SU-DHL-6 (cell line): ENCODE measurements around the gene BNC2.

Experiments
- H2AFZ ChIP-seq: fragments of 200-600 bp; sonication (generic); 2 replicates; pipeline ENCODE4 v1.6.1; 2014; ENCODE audit warnings: low read depth, mild to moderate bottlenecking, moderate library complexity, mixed read lengths, antibody characterized with exemption, low read length; ENCODE audit not compliant: severe bottlenecking
- H3F3A ChIP-seq: fragments of 200-600 bp; shearing (Covaris generic); 2 replicates; pipeline ENCODE4 v1.6.0; 2016; ENCODE audit warnings: antibody characterized with exemption, mild to moderate bottlenecking; ENCODE audit not compliant: insufficient read depth
- H3K27ac ChIP-seq: fragments of 200-600 bp; sonication (generic); 2 replicates; pipeline ENCODE4 v1.5.1; 2016; ENCODE audit warnings: low read depth, mild to moderate bottlenecking, low read length, moderate library complexity, mixed read lengths
- H3K27me3 ChIP-seq: fragments of 200-600 bp; sonication (generic), shearing (Covaris generic); 2 replicates; pipeline ENCODE4 v1.6.0; 2014; ENCODE audit warnings: mild to moderate bottlenecking, low read length
- H3K36me3 ChIP-seq: fragments of 200-600 bp; sonication (generic); 2 replicates; pipeline ENCODE4 v1.6.1; 2014; ENCODE audit warnings: mild to moderate bottlenecking, low read length, mixed read lengths
- H3K4me2 ChIP-seq: fragments of 300-600, 200-600 bp; shearing (Covaris generic), sonication (generic); 2 replicates; pipeline ENCODE4 v1.6.0; 2014; ENCODE audit warnings: low read length, low read depth, mild to moderate bottlenecking; ENCODE audit not compliant: poor library complexity, severe bottlenecking
- H3K4me3 ChIP-seq: fragments of 200-600 bp; sonication (generic); 2 replicates; pipeline ENCODE4 v1.5.1; 2014; ENCODE audit warnings: antibody characterized with exemption, low read length, mild to moderate bottlenecking, mixed read lengths; ENCODE audit not compliant: insufficient read depth, poor library complexity, severe bottlenecking
- H3K79me2 ChIP-seq: fragments of 200-600 bp; sonication (generic); 2 replicates; pipeline ENCODE4 v1.6.1; 2014; ENCODE audit warnings: mild to moderate bottlenecking, low read length, moderate library complexity; ENCODE audit not compliant: insufficient read depth
- H3K9ac ChIP-seq: fragments of 200-600 bp; sonication (generic); 2 replicates; pipeline ENCODE4 v1.7.0; 2014; ENCODE audit warnings: mild to moderate bottlenecking, low read length
- H3K9me2 ChIP-seq: fragments of 200-600 bp; sonication (generic); replicated peaks from 2 replicates; pipeline ENCODE4 v1.6.1; 2014; ENCODE audit warnings: low read length; ENCODE audit not compliant: insufficient read depth
- H3K9me3 ChIP-seq: fragments of 200-600 bp; sonication (generic); 2 replicates; pipeline ENCODE4 v1.6.1; 2014; ENCODE audit warnings: low read length, mixed read lengths; ENCODE audit not compliant: insufficient read depth
- H4K20me1 ChIP-seq: fragments of 200-600 bp; sonication (generic); 2 replicates; pipeline ENCODE4 v1.6.1; 2014; ENCODE audit warnings: low read depth, mild to moderate bottlenecking, antibody characterized with exemption, low read length, moderate library complexity, mixed read lengths
- CTCF ChIP-seq: fragments of 200-600 bp; sonication (generic); IDR thresholded peaks from one replicate; pipeline ENCODE4 v1.5.1; 2017; ENCODE audit warnings: antibody characterized with exemption, mild to moderate bottlenecking, low read length, moderate library complexity; ENCODE audit not compliant: insufficient read depth, poor library complexity, severe bottlenecking
- EZH2phosphoT487 ChIP-seq: fragments of 200-600 bp; sonication (generic), shearing (Covaris generic); conservative IDR thresholded peaks from 2 replicates; pipeline ENCODE4 v1.6.1; 2018; ENCODE audit warnings: mild to moderate bottlenecking, antibody characterized with exemption, low read length, moderate library complexity, mixed read lengths

The BNC2 gene

GRCh38 chr9:16730162-16730561 lies 140.3 kb downstream of the BNC2 start:
- H3K27me3 ChIP-seq: no peaks in the 10 kb centered on the region
- no peaks in the 10 kb centered on the region for H4K20me1 ChIP-seq
- H3K4me3 ChIP-seq: no peak overlapping the region
- TF ChIP-seq EZH2phosphoT487 (no peak), CTCF (no peak)
- no peaks in the 10 kb centered on the region for H3F3A ChIP-seq
- no peaks in the 10 kb centered on the region for H3K9me3 ChIP-seq
- H3K4me2 ChIP-seq: no peak overlapping the region
- no peaks in the 10 kb centered on the region for H3K79me2 ChIP-seq
- no peak overlapping the region for H3K9ac ChIP-seq
- H3K9me2 ChIP-seq: no peaks in the 10 kb centered on the region
- no peak overlapping the region for H2AFZ ChIP-seq
- no peaks in the 10 kb centered on the region for H3K36me3 ChIP-seq
- H3K27ac ChIP-seq: no peak overlapping the region

- no peak for TF ChIP-seq CTCF
- no peak for TF ChIP-seq EZH2phosphoT487
- H3K9me2 ChIP-seq: no peaks in the 10 kb centered on the region
- H2AFZ ChIP-seq: no peak overlapping the region
- no peaks in the 10 kb centered on the region for H3K27me3 ChIP-seq
- H3K36me3 ChIP-seq: no peaks in the 10 kb centered on the region
- H3F3A ChIP-seq: no peaks in the 10 kb centered on the region
- H4K20me1 ChIP-seq: no peaks in the 10 kb centered on the region
- no peak overlapping the region for H3K27ac ChIP-seq
- no peak overlapping the region for H3K4me3 ChIP-seq
- no peaks in the 10 kb centered on the region for H3K79me2 ChIP-seq
- H3K9me3 ChIP-seq: no peaks in the 10 kb centered on the region
- no peak overlapping the region for H3K4me2 ChIP-seq
- no peak overlapping the region for H3K9ac ChIP-seq
Measured at GRCh38 chr9:16729651-16730050, 140.8 kb downstream of the BNC2 start.

- no peak overlapping the region for H3K4me2 ChIP-seq
- H3K79me2 ChIP-seq: no peaks in the 10 kb centered on the region
- TF ChIP-seq EZH2phosphoT487: no peak
- TF ChIP-seq CTCF: no peak
- H4K20me1 ChIP-seq: no peaks in the 10 kb centered on the region
- H3K9me2 ChIP-seq: no peaks in the 10 kb centered on the region
- no peaks in the 10 kb centered on the region for H3K36me3 ChIP-seq
- H3K9ac ChIP-seq: no peak overlapping the region
- no peak overlapping the region for H3K27ac ChIP-seq
- no peak overlapping the region for H2AFZ ChIP-seq
- H3K27me3 ChIP-seq: no peaks in the 10 kb centered on the region
- no peak overlapping the region for H3K4me3 ChIP-seq
- H3K9me3 ChIP-seq: no peaks in the 10 kb centered on the region
- no peaks in the 10 kb centered on the region for H3F3A ChIP-seq
Measured at GRCh38 chr9:16728137-16728508, 142.3 kb downstream of the BNC2 start.
